Prostate gland (tissue), 2 donors: ENCODE measurements around the gene PURB. TPM values are rescaled to one million over a fixed set of nuclear protein-coding genes. Genes with fewer than 3 reads are reported as not detected.

Source experiments
- DNase-seq: peaks from one replicate; pipeline ENCODE4 v3.0.0-alpha.2; 2019; ENCODE audit warnings: low spot score
- H3K27ac ChIP-seq, 2 donors: fragments of 200-600 bp; sonication (generic); 2 replicates each; pipeline ENCODE4 v1.5.1; 2017 to 2019
- H3K27me3 ChIP-seq: fragments of 200-600 bp; sonication (generic); replicated peaks from 2 replicates; pipeline ENCODE4 v1.5.1; 2019; ENCODE audit not compliant: insufficient read depth
- H3K36me3 ChIP-seq, 2 donors: fragments of 200-600 bp; sonication (generic); 1 replicate in 1 of 2; 2 replicates in 1 of 2; pipeline versions ENCODE4 v1.5.1 to v1.8.1; 2017 to 2019
- H3K4me1 ChIP-seq: fragments of 200-600 bp; sonication (generic); replicated peaks from 2 replicates; pipeline ENCODE4 v1.5.1; 2019
- H3K4me3 ChIP-seq, 2 donors: fragments of 200-600 bp; sonication (generic); 2 replicates each; pipeline ENCODE4 v1.5.1; 2017 to 2019
- H3K9me3 ChIP-seq: fragments of 200-600 bp; sonication (generic); 2 replicates; pipeline ENCODE4 v1.5.1; 2017
- POLR2A ChIP-seq: fragments of 450-650 bp; IDR thresholded peaks from one replicate; pipeline ENCODE4 v1.6.1; 2016; ENCODE audit warnings: antibody characterized with exemption, mild to moderate bottlenecking
- POLR2AphosphoS5 ChIP-seq: sonication (generic); formaldehyde crosslinking; IDR thresholded peaks from one replicate; pipeline ENCODE4 v1.6.1; 2017; ENCODE audit warnings: antibody characterized with exemption
- WGBS: methylation state at CpG from one replicate; pipeline ENCODE4 v1.1.5; 2018; 5-methylcytosine and 5-hydroxymethylcytosine counted together
- intact Hi-C: fragments of 100-400 bp; cut with DNase I; formaldehyde crosslinking; loops from one replicate; pipeline ENCODE4 v1.14.2; 2022
- total RNA-seq, 2 donors: library from RNA; depleted of rRNA; stranded (reverse); fragments of >200 nt; gene quantifications; one replicate each; pipeline ENCODE4 v1.1.0, GENCODE V29; 2016
- TF ChIP-seq, protein P1 (sequence below), 4 experiments: fragments of 200-600 bp in 2 of 4; fragments of 450-650 bp in 2 of 4; sonication (generic) in 2 of 4; IDR thresholded peaks; 1 replicate in 3 of 4; 2 replicates in 1 of 4; pipeline ENCODE4 v1.5.1; 2016 to 2019; ENCODE audit warnings: antibody characterized with exemption in 4 of 4, mild to moderate bottlenecking in 2 of 4, moderate library complexity in 2 of 4

The PURB gene
- total RNA-seq, 2 donors from 2014 or later: 21.9 to 22.0 TPM

DNA sequence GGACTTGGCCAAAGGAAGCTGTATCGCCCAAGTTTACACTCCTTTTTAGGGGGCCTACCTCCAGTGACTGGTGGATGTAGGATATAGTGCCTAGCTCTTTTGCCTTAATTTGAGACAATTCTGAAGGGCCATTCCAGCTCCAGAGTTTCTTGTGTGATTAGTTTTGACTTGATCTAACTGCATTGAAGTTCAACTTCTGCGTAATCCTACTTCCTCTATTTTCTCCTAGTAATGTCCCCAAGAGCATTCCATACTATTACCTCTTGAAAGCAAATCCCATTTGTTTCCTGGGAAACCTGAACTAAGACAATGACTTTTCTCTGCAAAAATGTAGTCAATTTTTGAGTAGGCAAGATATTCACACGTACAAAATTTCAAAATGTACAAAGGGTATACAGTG is 32.7 kb downstream of the PURB start:
- Histone ChIP-seq H3K36me3 (no peaks in the 10 kb centered on the region), H3K27me3 (no peaks in the 10 kb centered on the region), H3K4me1 (no peaks in the 10 kb centered on the region), H3K4me3 (no peak overlapping the region), H3K27ac (no peak overlapping the region), H3K9me3 (no peaks in the 10 kb centered on the region)
- TF ChIP-seq POLR2A: no peak
- TF ChIP-seq, protein P1, sequence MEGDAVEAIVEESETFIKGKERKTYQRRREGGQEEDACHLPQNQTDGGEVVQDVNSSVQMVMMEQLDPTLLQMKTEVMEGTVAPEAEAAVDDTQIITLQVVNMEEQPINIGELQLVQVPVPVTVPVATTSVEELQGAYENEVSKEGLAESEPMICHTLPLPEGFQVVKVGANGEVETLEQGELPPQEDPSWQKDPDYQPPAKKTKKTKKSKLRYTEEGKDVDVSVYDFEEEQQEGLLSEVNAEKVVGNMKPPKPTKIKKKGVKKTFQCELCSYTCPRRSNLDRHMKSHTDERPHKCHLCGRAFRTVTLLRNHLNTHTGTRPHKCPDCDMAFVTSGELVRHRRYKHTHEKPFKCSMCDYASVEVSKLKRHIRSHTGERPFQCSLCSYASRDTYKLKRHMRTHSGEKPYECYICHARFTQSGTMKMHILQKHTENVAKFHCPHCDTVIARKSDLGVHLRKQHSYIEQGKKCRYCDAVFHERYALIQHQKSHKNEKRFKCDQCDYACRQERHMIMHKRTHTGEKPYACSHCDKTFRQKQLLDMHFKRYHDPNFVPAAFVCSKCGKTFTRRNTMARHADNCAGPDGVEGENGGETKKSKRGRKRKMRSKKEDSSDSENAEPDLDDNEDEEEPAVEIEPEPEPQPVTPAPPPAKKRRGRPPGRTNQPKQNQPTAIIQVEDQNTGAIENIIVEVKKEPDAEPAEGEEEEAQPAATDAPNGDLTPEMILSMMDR (IDR thresholded peaks at IDR 0.05): no peak
- TF ChIP-seq POLR2AphosphoS5: no peak
- no peak for DNase-seq
- WGBS: 84% methylated on average over 3 of the region's 3 CpGs
- intact Hi-C loops: no loop called here

DNA sequence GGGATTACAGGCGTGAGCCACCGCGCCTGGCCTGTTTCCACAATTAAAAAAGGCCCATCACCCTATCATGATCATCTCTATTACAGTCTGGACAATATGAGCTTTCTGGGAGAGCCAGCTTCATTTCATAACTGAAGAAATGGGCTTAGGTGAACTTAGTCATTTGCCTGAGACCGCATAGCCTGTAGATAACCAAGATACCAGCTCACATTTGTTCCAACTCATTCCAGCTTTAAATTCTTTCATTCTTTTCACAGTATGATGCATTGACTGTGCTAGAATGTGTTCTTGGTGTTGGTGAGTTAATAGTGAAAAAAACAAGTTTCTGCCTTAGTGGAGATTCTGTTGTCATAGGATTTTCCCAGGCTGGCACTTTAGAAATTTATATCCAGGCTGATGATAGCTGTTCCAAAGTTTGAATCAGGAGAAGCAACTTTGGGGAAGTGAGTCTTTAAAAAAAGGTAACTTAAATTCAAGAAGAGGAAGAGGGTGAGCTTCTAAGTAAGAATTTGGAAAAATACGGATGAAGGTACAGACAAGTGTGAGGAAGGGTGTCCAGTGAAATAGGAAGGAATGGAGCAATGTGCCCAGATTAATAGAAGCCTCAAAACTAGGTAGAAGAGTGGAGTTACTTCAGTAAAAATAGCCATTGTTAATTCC is 35.3 kb downstream of the PURB start:
- Histone ChIP-seq H3K4me1 (no peaks in the 10 kb centered on the region), H3K4me3 (no peak overlapping the region), H3K27ac (no peak overlapping the region), H3K9me3 (no peaks in the 10 kb centered on the region), H3K36me3 (no peaks in the 10 kb centered on the region), H3K27me3 (no peaks in the 10 kb centered on the region)
- TF ChIP-seq, protein P1 (IDR thresholded peaks at IDR 0.05): no peak
- TF ChIP-seq POLR2AphosphoS5 (no peak), POLR2A (peak; percentile 11)
- no peak for DNase-seq
- intact Hi-C loops: loop anchor here (2.0 to 5.0 kb wide), 5 partner anchors 37 to 268 kb away; partner anchors contain the start of genes OGDH, PURB, TMED4 and ZMIZ2
- 90% methylated on average over 5 of the region's 5 CpGs for WGBS

DNA sequence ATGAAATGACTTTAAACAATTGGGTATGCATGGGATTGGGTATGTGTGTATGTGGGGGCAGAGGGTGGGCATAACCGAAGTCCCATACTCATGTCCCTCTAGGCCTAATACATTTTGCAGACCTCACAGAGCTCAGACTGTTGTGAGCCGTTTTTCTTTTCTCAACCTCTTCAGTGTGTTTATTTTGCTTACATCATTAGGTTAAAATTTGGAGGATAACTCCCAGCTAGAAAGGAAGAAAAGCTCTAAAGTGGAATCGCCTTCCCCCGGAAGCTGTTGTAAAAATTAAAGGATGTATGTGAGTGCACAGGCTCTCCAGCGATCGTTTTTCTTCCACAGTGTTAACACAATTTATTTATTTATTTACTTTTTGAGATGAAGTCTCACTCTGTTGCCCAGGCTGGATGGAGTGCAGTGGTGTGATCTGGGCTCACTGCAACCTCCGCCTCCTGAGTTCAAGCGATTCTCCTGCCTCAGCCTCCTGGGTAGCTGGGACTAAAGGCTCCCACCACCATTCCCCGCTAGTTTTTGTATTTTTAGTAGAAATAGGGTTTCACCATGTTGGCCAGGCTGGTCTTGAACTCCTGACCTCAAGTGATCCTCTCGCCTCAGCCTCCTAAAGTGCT is 36.0 kb downstream of the PURB start:
- intact Hi-C loops: loop anchor here (2.0 to 5.0 kb wide), 5 partner anchors 38 to 267 kb away; partner anchors contain the start of genes OGDH, PURB, TMED4 and ZMIZ2

DNA sequence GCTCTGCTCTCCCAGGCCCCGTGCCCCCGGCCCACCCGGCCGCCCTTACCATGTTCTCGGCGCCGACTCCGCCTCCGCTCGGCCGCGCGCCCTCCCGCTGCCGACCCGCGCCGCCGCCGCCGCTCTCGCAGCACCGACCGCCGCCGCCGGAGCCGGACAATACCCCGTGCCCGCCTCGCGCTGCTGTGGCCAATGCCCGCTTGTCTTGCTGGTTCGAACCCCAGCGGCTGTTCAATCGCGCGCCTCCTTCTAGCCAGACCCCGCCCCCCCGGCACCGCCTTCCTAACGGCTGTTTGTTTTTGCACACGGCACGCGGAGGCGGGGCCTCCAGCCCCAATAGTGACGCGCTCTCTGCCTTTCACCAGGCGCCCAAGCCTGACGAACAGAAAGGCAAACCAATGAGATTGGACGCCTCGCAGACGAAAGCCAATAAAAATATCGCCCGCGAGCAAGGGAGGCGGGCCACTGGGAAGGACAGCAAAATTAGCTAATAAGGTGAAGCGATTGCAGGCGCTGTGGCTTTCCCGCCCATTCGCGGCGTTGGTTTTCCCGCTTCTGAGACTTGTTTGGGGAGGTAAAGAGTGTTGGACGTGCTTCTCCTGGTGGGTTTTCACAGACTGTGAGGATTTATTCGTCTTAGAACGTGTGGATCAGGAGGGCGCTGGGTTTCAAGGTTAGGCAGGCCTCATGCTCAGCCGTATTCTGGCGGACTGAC is 37.3 kb downstream of the PURB start, which contains the start of gene H2AZ2:
Gene H2AZ2, minus strand, starts transcription at position 168 of the 715 bp plus-strand sequence. Its CDS starts 116 bp downstream, at position 52.
- Histone ChIP-seq H3K4me1 (no peaks in the 10 kb centered on the region), H3K36me3 (no peaks in the 10 kb centered on the region), H3K27me3 (no peaks in the 10 kb centered on the region), H3K27ac (peak within 1 kb of the TSS; percentile 92 to 96), H3K4me3 (peak within 1 kb of the TSS; percentile 62 to 87), H3K9me3 (no peaks in the 10 kb centered on the region)
- WGBS: under 1% methylated on average over 63 of the region's 70 CpGs
- DNase-seq: peak; percentile 100
- intact Hi-C loops: loop anchor here (2.0 to 5.0 kb wide), 6 partner anchors 39 to 266 kb away; partner anchors contain the start of genes OGDH, PPIA, PURB and TMED4
- TF ChIP-seq, protein P1 (IDR thresholded peaks at IDR 0.05): peak in 2 of 4 experiments; percentile 26 to 29
- peak; percentile 98 for TF ChIP-seq POLR2AphosphoS5
- peak; percentile 58 for TF ChIP-seq POLR2A

More for the DNA sequence above, 36.0 kb downstream of the PURB start:
- TF ChIP-seq, protein P1 (IDR thresholded peaks at IDR 0.05): no peak
- TF ChIP-seq POLR2A (no peak), POLR2AphosphoS5 (no peak)
- H3K4me1 ChIP-seq: no peaks in the 10 kb centered on the region
- no peaks in the 10 kb centered on the region for H3K9me3 ChIP-seq
- DNase-seq: no peak
- H3K27me3 ChIP-seq: no peaks in the 10 kb centered on the region
- H3K36me3 ChIP-seq: no peaks in the 10 kb centered on the region
- 74% methylated on average over 10 of the region's 10 CpGs for WGBS
- H3K27ac ChIP-seq: peak overlapping the region in 1 of 2 donors; percentile 96
- H3K4me3 ChIP-seq: no peak overlapping the region
